Skeletal muscle satellite cell (primary cell): ENCODE results near the gene KIF25.
"Not testable (repeated sequence)": the region's sequence is repeated elsewhere in the genome, so short reads cannot be mapped to it uniquely, and the experiment has no call there.

ENCODE experiments used
- H3K27me3 ChIP-seq: 2 replicates; pipeline ENCODE4 v1.7.0; 2013; ENCODE audit warnings: low read length; ENCODE audit not compliant: control insufficient read depth, insufficient read depth
- H3K36me3 ChIP-seq: 2 replicates; pipeline ENCODE4 v1.7.0; 2013; ENCODE audit warnings: mild to moderate bottlenecking, control low read depth, low read length; ENCODE audit not compliant: insufficient read depth
- H3K4me1 ChIP-seq: 2 replicates; pipeline ENCODE4 v1.7.0; 2013; ENCODE audit warnings: low read length; ENCODE audit not compliant: control insufficient read depth, insufficient read depth
- H3K4me2 ChIP-seq: 2 replicates; pipeline ENCODE4 v1.7.0; 2013; ENCODE audit warnings: mild to moderate bottlenecking, low read length
- H3K4me3 ChIP-seq: 2 replicates; pipeline ENCODE4 v1.7.0; 2013; ENCODE audit warnings: low read length
- H3K9ac ChIP-seq: 2 replicates; pipeline ENCODE4 v1.7.0; 2013; ENCODE audit warnings: mild to moderate bottlenecking, low read depth, low read length, moderate library complexity
- H3K9me3 ChIP-seq: replicated peaks from 2 replicates; pipeline ENCODE4 v1.7.0; 2013; ENCODE audit warnings: mild to moderate bottlenecking, control low read depth, low read length

Gene KIF25

GRCh38 chr6:167962711-167963110, 34.8 kb upstream of the KIF25 start:
- H3K9ac ChIP-seq = no peak overlapping the region
- H3K36me3 ChIP-seq = peaks cover 11% of the 10 kb centered on the region
- H3K27me3 ChIP-seq = no peaks in the 10 kb centered on the region
- H3K9me3 ChIP-seq = no peaks in the 10 kb centered on the region
- H3K4me1 ChIP-seq = no peaks in the 10 kb centered on the region
- H3K4me3 ChIP-seq = no peak overlapping the region
- H3K4me2 ChIP-seq = no peak overlapping the region

- no peak overlapping the region for H3K4me2 ChIP-seq
- H3K4me3 ChIP-seq = no peak overlapping the region
- H3K9ac ChIP-seq = no peak overlapping the region
- H3K4me1 ChIP-seq = no peaks in the 10 kb centered on the region
- no peaks in the 10 kb centered on the region for H3K27me3 ChIP-seq
- no peaks in the 10 kb centered on the region for H3K9me3 ChIP-seq
- peaks cover 11% of the 10 kb centered on the region for H3K36me3 ChIP-seq
Measured at GRCh38 chr6:167963589-167964057, 33.8 kb upstream of the KIF25 start.

GRCh38 chr6:167965592-167966539, 31.6 kb upstream of the KIF25 start:
- Histone ChIP-seq H3K4me3 (no peak overlapping the region), H3K9me3 (no peaks in the 10 kb centered on the region), H3K36me3 (peaks cover 11% of the 10 kb centered on the region), H3K27me3 (no peaks in the 10 kb centered on the region), H3K4me2 (no peak overlapping the region), H3K9ac (no peak overlapping the region), H3K4me1 (no peaks in the 10 kb centered on the region)

GRCh38 chr6:167966540-167966905, 30.9 kb upstream of the KIF25 start:
- Histone ChIP-seq H3K4me3 (no peak overlapping the region), H3K9ac (no peak overlapping the region), H3K27me3 (no peaks in the 10 kb centered on the region), H3K36me3 (peaks cover 11% of the 10 kb centered on the region), H3K4me2 (no peak overlapping the region), H3K4me1 (no peaks in the 10 kb centered on the region), H3K9me3 (no peaks in the 10 kb centered on the region)

- Histone ChIP-seq H3K9me3 (no peaks in the 10 kb centered on the region), H3K9ac (no peak overlapping the region), H3K4me2 (no peak overlapping the region), H3K27me3 (no peaks in the 10 kb centered on the region), H3K4me1 (no peaks in the 10 kb centered on the region), H3K36me3 (peaks cover 8% of the 10 kb centered on the region), H3K4me3 (no peak overlapping the region)
Measured at GRCh38 chr6:167968091-167968490, 29.4 kb upstream of the KIF25 start.

GRCh38 chr6:167970230-167970629, 27.2 kb upstream of the KIF25 start:
- H3K36me3 ChIP-seq = peaks cover 5% of the 10 kb centered on the region
- no peak overlapping the region for H3K4me3 ChIP-seq
- H3K9me3 ChIP-seq = no peaks in the 10 kb centered on the region
- H3K4me1 ChIP-seq = no peaks in the 10 kb centered on the region
- no peak overlapping the region for H3K4me2 ChIP-seq
- H3K27me3 ChIP-seq = no peaks in the 10 kb centered on the region
- no peak overlapping the region for H3K9ac ChIP-seq

- Histone ChIP-seq H3K4me2 (no peak overlapping the region), H3K9ac (no peak overlapping the region), H3K36me3 (no peaks in the 10 kb centered on the region), H3K4me3 (no peak overlapping the region), H3K4me1 (no peaks in the 10 kb centered on the region), H3K9me3 (no peaks in the 10 kb centered on the region), H3K27me3 (no peaks in the 10 kb centered on the region)
Measured at GRCh38 chr6:167972193-167972592, 25.3 kb upstream of the KIF25 start.

- no peaks in the 10 kb centered on the region for H3K36me3 ChIP-seq
- H3K27me3 ChIP-seq = no peaks in the 10 kb centered on the region
- H3K9ac ChIP-seq = no peak overlapping the region
- no peak overlapping the region for H3K4me3 ChIP-seq
- no peaks in the 10 kb centered on the region for H3K9me3 ChIP-seq
- H3K4me2 ChIP-seq = no peak overlapping the region
- H3K4me1 ChIP-seq = no peaks in the 10 kb centered on the region
Measured at GRCh38 chr6:167973148-167973885, 24.2 kb upstream of the KIF25 start.

GRCh38 chr6:167974640-167975344, 22.7 kb upstream of the KIF25 start:
- Histone ChIP-seq H3K9me3 (no peaks in the 10 kb centered on the region), H3K9ac (no peak overlapping the region), H3K27me3 (no peaks in the 10 kb centered on the region), H3K4me3 (no peak overlapping the region), H3K36me3 (no peaks in the 10 kb centered on the region), H3K4me1 (no peaks in the 10 kb centered on the region), H3K4me2 (no peak overlapping the region)

GRCh38 chr6:167975458-167975857, 22.0 kb upstream of the KIF25 start:
- no peaks in the 10 kb centered on the region for H3K27me3 ChIP-seq
- H3K4me2 ChIP-seq = no peak overlapping the region
- H3K9me3 ChIP-seq = no peaks in the 10 kb centered on the region
- H3K9ac ChIP-seq = no peak overlapping the region
- no peak overlapping the region for H3K4me3 ChIP-seq
- no peaks in the 10 kb centered on the region for H3K4me1 ChIP-seq
- H3K36me3 ChIP-seq = no peaks in the 10 kb centered on the region

- H3K4me2 ChIP-seq, H3K36me3 ChIP-seq, H3K4me1 ChIP-seq, H3K9me3 ChIP-seq, H3K9ac ChIP-seq, H3K27me3 ChIP-seq, H3K4me3 ChIP-seq: not testable (repeated sequence)
Measured at GRCh38 chr6:167976116-167976657, 21.3 kb upstream of the KIF25 start.
